GM12892 (cell line): ENCODE data around the gene ZNF497.

Experiments used
- POLR2A ChIP-seq: IDR thresholded peaks from 2 replicates; pipeline ENCODE4 v1.6.1; 2011; ENCODE audit warnings: low read depth, low read length, control low read depth
- POLR2AphosphoS5 ChIP-seq: IDR thresholded peaks from 2 replicates; pipeline ENCODE4 v1.6.1; 2011; ENCODE audit warnings: low read depth, low read length, control low read depth
- TAF1 ChIP-seq: IDR thresholded peaks from 2 replicates; pipeline ENCODE4 v1.6.1; 2011; ENCODE audit warnings: low read depth, mild to moderate bottlenecking, control low read depth, low read length, borderline replicate concordance

GRCh38 chr19:58379246-58379645 is 16.7 kb upstream of the ZNF497 start:
- TF ChIP-seq POLR2A: no peak
- no peak for TF ChIP-seq POLR2AphosphoS5
- no peak for TF ChIP-seq TAF1
